ENCODE data around the gene PHF12. TPM values are rescaled to one million over a fixed set of nuclear protein-coding genes. Genes with fewer than 3 reads are reported as not detected.

The PHF12 gene
- total and polyA plus RNA-seq, 2 of the 13 experiments (the other 11 are each of a cell fraction or from before 2014, with no cell fraction given): 9.8 to 17.1 TPM

DNA sequence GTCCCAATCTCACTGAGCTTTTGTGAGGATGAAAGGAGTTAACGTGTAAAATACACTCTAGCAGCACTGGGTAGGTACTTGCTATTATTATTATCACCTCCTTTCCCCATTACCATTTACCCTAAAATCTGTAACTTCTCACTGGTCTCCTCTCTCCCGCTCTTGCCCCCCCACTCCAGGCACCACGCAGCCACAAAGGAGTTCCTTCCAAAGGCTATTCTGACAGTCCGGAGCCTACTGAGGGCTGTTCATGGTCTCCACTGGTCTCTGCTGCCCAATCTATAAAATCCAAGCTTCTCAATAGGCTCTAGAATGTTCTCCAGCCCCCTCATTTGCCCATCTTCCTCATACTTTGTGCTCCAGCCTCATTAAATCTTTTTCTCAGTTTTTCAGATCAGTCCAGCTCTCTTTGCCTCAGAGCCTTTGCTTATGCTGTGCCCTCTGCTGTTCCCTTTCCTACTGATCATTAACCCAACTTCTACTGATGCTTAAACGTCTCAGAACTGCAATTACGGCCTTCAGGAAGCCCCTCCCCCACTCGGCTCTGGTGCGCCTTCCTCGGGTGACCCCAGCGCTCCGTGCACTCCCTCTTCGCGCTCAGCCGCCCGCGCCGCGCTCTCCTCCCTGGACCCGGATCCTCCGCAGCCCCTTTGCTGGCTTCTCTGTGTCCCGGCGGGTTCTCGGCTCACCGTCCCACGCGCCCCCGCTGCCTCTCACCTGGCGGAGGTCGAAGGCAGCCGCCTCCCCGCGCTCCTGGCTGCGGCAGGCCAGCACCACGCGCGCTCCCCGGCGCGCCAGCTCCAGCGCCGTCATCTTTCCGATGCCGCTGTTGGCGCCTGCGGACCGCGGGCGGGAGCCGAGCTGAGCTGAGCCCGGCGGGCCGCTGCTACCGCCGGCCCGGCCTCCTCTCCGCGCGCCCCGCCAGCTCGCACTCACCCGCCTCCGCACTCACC is 49.2 kb downstream of the PHF12 start (continued):
- TF ChIP-seq TSC22D2 (CRISPR knock-in tag; IDR thresholded peaks at IDR 0.05; ENCODE audit: borderline replicate concordance) (peak; percentile 40; the same call in 1 of the 2 replicates), FUBP1 (CRISPR knock-in tag; IDR thresholded peaks at IDR 0.05; ENCODE audit: borderline replicate concordance) (no peak), POLR2G (IDR thresholded peaks at IDR 0.05; ENCODE audit: low read depth, low read length) (0 out of 2 replicates have a peak, but pooled peaks have one; percentile 29), THRA (CRISPR knock-in tag; IDR thresholded peaks at IDR 0.05; ENCODE audit: borderline replicate concordance) (peak; percentile 49; the same call in 1 of the 2 replicates), MLLT10 (CRISPR knock-in tag; IDR thresholded peaks at IDR 0.05) (no peak), PCBP1 (IDR thresholded peaks at IDR 0.05; ENCODE audit: borderline replicate concordance, low read depth, low read length) (no peak), DNMT1 (CRISPR knock-in tag; IDR thresholded peaks at IDR 0.05) (no peak), SMYD3 (CRISPR knock-in tag; IDR thresholded peaks at IDR 0.05) (no peak), SRSF4 (IDR thresholded peaks at IDR 0.05; ENCODE audit: low read depth, low read length, poor library complexity, severe bottlenecking) (no peak), ZNF234 (CRISPR knock-in tag; conservative IDR thresholded peaks at IDR 0.05) (0 out of 2 replicates have a peak, but pooled peaks have one; percentile 42), FOSL1 (CRISPR knock-in tag; IDR thresholded peaks at IDR 0.05; ENCODE audit: borderline replicate concordance) (no peak), CSRNP2 (CRISPR knock-in tag; conservative IDR thresholded peaks at IDR 0.05; ENCODE audit: low read depth) (no peak), DMAP1 (CRISPR knock-in tag; IDR thresholded peaks at IDR 0.05) (no peak), RXRB (CRISPR knock-in tag; IDR thresholded peaks at IDR 0.05; ENCODE audit: borderline replicate concordance) (peak; percentile 34; the same call in 1 of the 2 replicates), SMARCC2 (IDR thresholded peaks at IDR 0.05) (no peak), SP5 (CRISPR knock-in tag; IDR thresholded peaks at IDR 0.05; ENCODE audit: borderline replicate concordance, low read depth) (no peak), ZNF160 (CRISPR knock-in tag; IDR thresholded peaks at IDR 0.05) (0 out of 2 replicates have a peak, but pooled peaks have one; percentile 16), ZNF251 (CRISPR knock-in tag; IDR thresholded peaks at IDR 0.05) (no peak), HNRNPK (IDR thresholded peaks at IDR 0.05; ENCODE audit: low read depth, low read length, poor library complexity, severe bottlenecking) (peak; percentile 11), ZMYM3 (CRISPR knock-in tag; IDR thresholded peaks at IDR 0.05) (peak; percentile 95), ZNF766 (CRISPR knock-in tag; IDR thresholded peaks at IDR 0.05; ENCODE audit: borderline replicate concordance) (no peak), JARID2 (CRISPR knock-in tag; IDR thresholded peaks at IDR 0.05; ENCODE audit: insufficient replicate concordance) (no peak)
- TF ChIP-seq, protein P1, sequence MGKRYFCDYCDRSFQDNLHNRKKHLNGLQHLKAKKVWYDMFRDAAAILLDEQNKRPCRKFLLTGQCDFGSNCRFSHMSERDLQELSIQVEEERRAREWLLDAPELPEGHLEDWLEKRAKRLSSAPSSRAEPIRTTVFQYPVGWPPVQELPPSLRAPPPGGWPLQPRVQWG (CRISPR knock-in tag; IDR thresholded peaks at IDR 0.05; ENCODE audit: borderline replicate concordance, low read depth): no peak
